Measurements from ENCODE around the gene SLC16A4.
"Not testable (repeated sequence)": the region's sequence is repeated elsewhere in the genome, so short reads cannot be mapped to it uniquely, and the experiment has no call there.

The SLC16A4 gene
- total RNA-seq = 0.04 to 0.25 (median 0.16) reads per million in 18 experiments

DNA sequence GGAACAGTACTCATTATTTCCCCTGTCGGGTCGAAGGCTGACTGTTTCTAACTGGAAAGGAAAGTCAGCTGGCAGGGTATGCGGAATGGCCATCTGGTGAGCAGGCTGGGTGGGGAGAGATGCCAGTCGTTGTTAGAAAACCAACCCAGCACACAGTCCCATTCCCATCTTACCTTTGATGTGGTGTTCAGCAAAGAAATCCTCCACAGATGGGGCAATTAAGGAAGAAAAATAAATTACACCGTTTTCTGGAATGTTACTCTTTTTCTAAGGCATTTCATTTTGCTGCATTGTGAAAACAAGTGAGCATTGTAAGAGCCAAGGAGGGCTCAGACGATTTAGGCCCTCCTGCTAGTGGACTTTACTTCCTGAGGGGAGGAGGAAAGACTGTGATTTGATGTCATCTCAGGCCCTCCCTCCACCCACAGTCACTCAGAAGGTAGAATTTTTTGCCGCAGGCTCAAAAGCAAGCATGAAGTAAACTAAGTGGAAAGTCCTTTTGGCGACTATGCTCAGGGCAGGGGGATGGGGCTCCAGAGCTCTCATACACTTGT, at the start of gene SLC16A4:
TSS of gene SLC16A4 (minus strand) at position 335 of the 554 bp plus-strand sequence. CDS start 1,703 bp downstream, outside the sequence.
- DNase-seq = no peak

DNA sequence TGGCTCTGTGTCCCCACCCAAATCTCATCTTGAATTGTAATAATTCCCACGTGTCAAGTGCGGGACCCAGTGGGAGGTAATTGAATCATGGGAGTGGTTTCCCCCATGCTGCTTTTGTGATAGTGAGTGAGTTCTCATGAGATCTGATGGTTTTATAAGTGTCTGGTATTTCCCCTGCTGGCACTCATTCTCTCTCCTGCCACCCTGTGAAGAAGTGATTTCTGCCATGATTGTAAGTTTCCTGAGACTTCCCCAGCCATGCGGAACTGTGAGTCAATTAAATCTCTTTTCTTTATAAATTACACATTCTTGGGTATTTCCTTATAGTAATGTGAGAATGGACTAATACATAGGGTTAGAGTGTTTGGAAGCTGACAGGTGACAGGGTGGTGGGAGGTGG, 49.0 kb upstream of the SLC16A4 start:
- not testable (repeated sequence) for DNase-seq

DNA sequence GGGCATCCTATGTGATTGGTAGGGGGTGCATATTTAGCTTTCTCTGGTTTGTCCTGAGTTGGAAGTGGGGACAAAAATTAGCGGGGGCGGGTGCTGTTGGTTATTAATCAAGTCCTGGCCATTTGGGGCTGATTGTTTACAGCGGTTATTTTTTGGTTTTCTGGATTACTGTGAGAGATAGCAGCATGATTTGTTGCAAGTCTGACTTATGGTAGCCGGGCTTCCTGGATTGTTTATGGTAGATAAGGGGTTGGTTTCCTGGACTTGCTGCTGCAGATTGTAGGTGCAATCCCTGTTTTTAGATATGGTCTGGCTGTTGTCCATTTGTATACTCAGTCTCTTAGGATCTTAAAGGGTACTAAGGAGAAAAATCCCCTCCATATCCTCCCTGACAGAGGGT, 48.1 kb upstream of the SLC16A4 start:
- no peak for DNase-seq

DNA sequence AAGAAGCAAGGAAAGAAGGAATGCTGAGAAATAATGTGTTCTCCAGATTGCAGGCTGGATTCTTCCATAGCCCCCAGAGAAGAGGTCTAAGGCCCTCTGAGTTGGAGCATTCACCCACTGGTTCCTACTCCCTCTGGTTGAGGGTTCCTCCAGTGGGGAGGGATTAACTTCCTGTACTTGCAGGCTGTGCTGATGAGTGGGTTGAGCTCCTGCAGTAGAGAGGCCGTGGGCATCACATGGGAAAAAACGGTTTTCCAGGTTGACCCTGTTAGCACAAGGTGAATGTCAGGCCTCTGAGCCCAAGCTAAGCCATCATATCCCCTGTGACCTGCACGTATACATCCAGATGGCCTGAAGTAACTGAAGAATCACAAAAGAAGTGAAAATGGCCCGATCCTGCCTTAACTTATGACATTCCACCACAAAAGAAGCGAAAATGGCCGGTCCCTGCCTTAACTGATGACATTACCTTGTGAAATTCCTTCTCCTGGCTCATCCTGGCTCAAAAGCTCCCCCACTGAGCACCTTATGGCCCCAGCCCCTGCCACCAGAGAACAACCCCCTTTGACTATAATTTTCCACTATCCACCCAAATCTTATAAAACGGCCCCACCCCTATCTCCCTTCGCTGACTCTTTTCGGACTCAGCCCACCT, 46.9 kb upstream of the SLC16A4 start:
- DNase-seq = peak; percentile 16 to 59

GRCh38 chr1:110436635-110437034, 45.8 kb upstream of the SLC16A4 start:
- DNase-seq = peak in 1 of 2 donors; percentile 41

DNA sequence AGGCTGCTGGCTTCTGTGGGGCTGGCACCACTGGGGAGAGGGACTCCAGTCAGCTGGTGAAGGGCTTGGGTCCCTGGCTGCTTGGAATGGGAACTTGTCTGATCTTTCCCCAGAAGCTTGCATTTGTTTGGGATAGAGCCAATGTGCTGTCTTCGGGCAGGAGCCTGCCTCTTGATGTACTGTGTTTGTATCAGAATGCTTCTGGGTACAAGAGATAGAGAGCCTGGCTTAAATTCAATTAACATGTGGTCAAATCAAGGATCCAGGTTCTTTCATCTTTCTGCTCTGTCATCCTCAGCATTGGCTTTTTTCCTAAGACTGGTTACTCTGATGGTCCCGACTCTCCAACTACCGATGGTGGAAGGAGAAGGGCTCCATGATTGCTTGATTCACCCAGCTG, 44.1 kb upstream of the SLC16A4 start:
- no peak for DNase-seq

GRCh38 chr1:110433803-110434202, 43.0 kb upstream of the SLC16A4 start:
- DNase-seq = peak; percentile 81 to 89

GRCh38 chr1:110433213-110433612, 42.4 kb upstream of the SLC16A4 start:
- peak in 1 of 2 donors; percentile 17 for DNase-seq

DNA sequence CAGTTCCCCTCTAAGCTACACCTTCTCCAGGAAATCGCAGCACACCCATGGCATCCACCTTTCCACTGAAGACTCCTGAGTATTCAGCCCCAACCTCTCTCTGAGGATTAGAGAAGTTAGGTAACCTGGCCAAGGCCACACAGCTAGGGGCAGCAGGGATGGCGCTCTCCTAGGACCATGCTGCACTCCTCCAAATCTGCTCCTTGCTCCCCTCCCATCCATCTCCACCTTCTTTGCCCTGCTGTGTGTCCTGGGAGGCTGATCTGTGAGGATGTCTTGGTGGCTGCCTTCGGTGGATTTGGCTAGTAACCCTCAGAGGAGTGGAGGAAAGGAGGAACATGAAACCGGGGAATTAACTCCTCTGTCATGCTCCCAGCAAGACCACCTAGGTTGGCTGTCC, 40.1 kb upstream of the SLC16A4 start:
- DNase-seq = no peak

- DNase-seq = peak in 1 of 2 donors; percentile 10
Measured at GRCh38 chr1:110430366-110430765, 39.5 kb upstream of the SLC16A4 start.

DNA sequence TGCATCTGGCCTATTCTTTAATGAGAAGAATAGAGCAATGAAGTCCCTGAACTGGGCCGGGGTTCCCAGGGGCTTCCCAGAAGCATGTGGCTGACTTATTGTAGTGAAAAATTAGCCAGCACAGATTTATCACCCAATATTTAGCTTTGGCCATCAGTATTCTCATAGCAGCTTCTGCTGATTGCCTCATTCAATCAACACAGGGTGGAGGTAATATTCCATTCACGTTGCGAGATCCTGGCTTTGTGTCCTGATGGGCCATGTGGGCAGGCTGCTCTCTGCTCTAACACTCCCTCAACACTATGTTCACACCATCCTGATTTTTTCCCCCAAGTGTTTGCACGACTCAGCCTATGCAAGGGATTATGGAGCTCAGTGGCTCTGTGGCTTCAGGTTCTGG, 38.1 kb upstream of the SLC16A4 start:
- no peak for DNase-seq

GRCh38 chr1:110426854-110427253, 36.0 kb upstream of the SLC16A4 start:
- DNase-seq = peak; percentile 39 to 62

- no peak for DNase-seq
Measured at GRCh38 chr1:110425612-110426152, 34.9 kb upstream of the SLC16A4 start.

DNA sequence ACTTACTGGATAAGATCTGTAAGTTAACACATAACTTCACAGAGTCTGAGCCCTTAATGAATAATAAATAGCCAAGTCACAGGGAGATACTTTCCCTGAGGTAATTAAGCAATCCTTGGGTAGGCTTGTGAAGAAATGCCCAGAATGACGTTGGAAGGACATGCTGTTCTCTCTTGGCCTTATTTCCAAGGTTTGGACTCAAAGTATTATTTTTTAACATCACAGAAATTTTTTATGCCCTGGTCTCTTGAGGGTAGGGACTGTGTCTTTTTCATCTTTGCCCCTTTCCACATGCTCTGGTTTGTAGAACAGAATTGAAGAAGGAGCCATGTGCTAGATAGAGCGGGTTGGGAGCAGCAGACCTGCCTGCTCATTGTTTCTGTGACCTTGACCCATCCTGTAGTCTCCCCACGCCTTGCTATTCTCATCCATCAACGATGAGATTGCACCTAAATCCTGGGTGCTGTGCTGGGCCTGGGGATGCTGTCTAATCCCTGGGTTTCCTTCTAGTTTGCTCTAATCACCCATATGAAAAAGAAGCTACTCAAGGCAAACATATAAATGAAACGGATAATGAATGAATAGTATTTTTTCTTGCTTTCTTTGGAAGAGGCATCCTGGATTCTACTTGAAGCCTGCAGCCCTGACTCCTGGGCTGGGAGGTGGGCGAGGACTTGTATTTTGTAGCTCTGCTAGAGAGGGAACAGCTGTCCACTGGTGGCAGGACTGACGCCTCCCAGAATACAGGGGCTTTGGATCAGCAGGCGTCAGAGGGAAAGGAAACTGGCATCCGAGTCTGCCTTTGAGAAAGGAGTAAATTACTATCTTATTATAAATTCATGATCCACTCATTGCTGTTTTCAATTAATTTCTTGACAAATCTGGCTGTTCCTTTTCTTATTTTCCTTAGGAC, 34.1 kb upstream of the SLC16A4 start:
- peak; percentile 68 to 77 for DNase-seq

DNA sequence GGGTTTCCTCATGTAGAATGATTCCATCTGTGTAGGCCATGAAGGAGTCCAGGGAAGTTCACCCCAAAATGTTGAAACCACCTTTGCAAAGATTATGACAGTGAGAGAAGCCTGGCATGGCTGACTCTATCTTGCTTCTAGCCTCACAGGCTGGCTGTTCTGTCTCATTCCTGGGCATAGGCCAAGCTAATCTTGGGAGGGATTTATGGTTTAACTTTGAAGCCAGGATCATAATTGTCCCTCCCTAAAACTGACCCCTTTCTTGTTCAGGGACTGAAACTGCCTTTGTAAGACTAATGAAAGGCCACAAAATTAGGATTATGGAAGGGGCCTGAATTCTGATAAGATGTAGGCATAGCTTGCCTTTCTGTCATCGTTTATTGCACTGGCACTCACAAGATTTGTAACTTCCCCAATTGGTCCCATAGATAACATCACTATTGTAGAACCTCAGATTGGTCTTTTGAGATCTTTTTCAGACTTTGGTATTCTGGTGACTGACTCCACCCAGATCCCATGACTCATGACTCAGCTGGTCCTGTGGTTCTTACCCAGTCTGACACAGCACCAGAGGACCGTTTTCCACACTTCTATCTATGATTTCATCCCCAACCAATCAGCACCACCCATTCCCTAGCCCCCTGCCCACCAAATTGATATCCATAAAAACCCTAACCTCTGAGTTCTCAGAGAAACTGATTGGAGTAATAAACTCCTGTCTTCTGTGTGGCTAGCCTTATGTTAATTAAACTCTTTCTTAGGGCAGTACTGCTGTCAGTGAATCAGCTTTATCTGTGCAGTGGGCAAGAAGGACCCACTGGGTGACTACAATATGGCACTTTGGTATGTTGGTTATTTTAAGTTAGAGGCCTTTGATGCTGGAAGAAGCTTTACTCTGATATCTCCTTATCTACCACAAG, 30.3 kb upstream of the SLC16A4 start:
- peak; percentile 96 to 97 for DNase-seq

- DNase-seq = no peak
Measured at GRCh38 chr1:110420023-110420662, 29.3 kb upstream of the SLC16A4 start.

- DNase-seq = peak; percentile 24 to 47
Measured at GRCh38 chr1:110418729-110419128, 27.9 kb upstream of the SLC16A4 start.

GRCh38 chr1:110413045-110413444, 22.2 kb upstream of the SLC16A4 start:
- DNase-seq = not testable (repeated sequence)

DNA sequence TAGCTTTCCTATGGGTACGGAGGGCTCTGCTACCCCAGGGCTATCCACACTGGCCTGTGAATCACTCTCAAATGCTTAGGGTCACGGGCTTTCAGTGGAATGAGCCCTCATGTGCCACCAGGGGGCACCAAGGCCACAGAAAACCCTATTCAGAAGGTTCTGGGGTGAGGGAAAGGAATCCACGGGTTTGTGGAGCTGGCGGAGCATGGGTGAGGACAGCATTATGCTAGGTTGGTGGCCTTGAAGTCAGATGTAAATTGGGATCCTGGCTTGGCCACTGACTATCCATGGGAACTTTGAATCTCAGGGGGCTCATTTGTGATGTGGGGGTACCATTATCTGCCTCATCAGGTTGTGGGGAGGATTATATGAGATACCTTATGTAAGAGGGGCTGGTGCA, 21.8 kb upstream of the SLC16A4 start:
- peak; percentile 91 to 92 for DNase-seq

DNA sequence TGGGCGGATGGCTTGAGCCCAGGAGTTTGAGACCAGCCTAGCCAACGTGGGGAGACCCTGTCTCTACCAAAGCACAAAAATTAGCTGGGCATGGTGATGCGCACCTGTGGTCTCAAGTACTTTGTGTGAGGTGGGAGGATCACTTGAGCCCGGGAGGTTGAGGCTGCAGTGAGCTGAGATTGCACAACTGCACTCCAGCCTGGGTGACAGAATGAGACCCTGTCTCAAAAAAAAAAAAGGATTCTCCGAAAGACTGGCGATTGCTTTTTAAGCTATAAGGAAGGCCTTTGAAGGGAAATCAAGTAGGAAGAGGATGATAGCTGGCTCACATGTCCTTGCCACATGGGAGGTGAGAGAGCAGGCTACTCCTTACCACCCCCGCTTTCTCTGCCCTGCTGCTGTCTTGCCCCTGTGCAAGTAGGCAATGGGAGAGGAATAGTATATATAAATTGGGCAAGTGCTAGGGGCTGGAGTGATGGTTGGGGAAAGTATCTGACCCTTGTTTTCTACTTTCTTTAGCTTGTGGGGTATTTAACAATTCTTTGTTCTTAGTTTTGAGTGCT, 20.4 kb upstream of the SLC16A4 start:
- peak; percentile 43 to 80 for DNase-seq

DNA sequence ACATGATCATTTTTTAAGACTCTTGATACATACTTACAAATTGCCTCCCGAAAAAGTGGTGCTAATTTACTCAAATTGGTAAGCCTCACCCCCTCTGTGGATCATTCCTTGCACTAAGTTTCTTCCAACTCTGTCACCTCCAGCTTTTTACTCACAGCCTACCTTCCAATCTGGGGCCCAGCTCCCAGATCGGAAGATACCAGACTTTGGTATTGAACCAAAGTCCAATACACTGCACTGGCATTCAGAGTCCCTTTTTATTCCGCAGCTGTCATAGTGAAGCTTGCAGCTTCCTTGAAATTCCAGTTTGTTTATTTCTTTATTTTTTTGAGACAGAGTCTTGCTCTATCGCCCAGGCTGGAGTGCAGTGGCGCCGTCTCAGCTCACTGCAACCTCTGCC, 18.5 kb upstream of the SLC16A4 start:
- DNase-seq = no peak

All from inflammatory macrophage (primary cell).